GM12801 (cell line): ENCODE measurements around the gene MATCAP1.

Experiments used
- CTCF ChIP-seq: IDR thresholded peaks from one replicate; pipeline ENCODE4 v1.5.1; 2011; ENCODE audit warnings: control low read depth; ENCODE audit not compliant: insufficient read length; ENCODE audit errors: extremely low read depth

MATCAP1 gene

GRCh38 chr16:67181346-67181745 lies 2.4 kb downstream of the MATCAP1 start:
- no peak for TF ChIP-seq CTCF

GRCh38 chr16:67180166-67180565 lies 3.6 kb downstream of the MATCAP1 start:
- no peak for TF ChIP-seq CTCF

GRCh38 chr16:67179421-67180080 lies 4.2 kb downstream of the MATCAP1 start:
- TF ChIP-seq CTCF, result no peak

- no peak for TF ChIP-seq CTCF
These were observed 5.7 kb downstream of the MATCAP1 start for GRCh38 chr16:67177743-67178699.

- TF ChIP-seq CTCF, result no peak
These were observed 7.1 kb downstream of the MATCAP1 start for GRCh38 chr16:67176662-67177061.

GRCh38 chr16:67174706-67175231 lies 9.0 kb downstream of the MATCAP1 start:
- no peak for TF ChIP-seq CTCF

- TF ChIP-seq CTCF, result no peak
These were observed 9.7 kb downstream of the MATCAP1 start for GRCh38 chr16:67173808-67174705.
